Measurements from ENCODE around the gene HK1.
"Not testable (repeated sequence)": the region's sequence is repeated elsewhere in the genome, so short reads cannot be mapped to it uniquely, and the experiment has no call there.

The HK1 gene

GRCh38 chr10:69328888-69329287, 50.6 kb downstream of the HK1 start:
- not testable (repeated sequence) for DNase-seq

GRCh38 chr10:69329721-69330178, 51.5 kb downstream of the HK1 start:
- DNase-seq: no peak

- no peak for DNase-seq
Measured at GRCh38 chr10:69331161-69331560, 52.9 kb downstream of the HK1 start.

- DNase-seq: no peak
Measured at GRCh38 chr10:69332278-69333010, 54.1 kb downstream of the HK1 start.

- no peak for DNase-seq
Measured at GRCh38 chr10:69333205-69333604, 54.9 kb downstream of the HK1 start.

GRCh38 chr10:69333865-69334301, 55.6 kb downstream of the HK1 start:
- DNase-seq: not testable (repeated sequence)

GRCh38 chr10:69334302-69335062, 56.2 kb downstream of the HK1 start:
- DNase-seq: no peak

- peak; percentile 71 for DNase-seq
Measured at GRCh38 chr10:69335063-69335587, 56.8 kb downstream of the HK1 start.

- DNase-seq: no peak
Measured at GRCh38 chr10:69335613-69336012, 57.3 kb downstream of the HK1 start.

GRCh38 chr10:69336952-69337295, 58.6 kb downstream of the HK1 start:
- DNase-seq: no peak

GRCh38 chr10:69337296-69338132, 59.2 kb downstream of the HK1 start:
- DNase-seq: no peak

GRCh38 chr10:69338133-69338456, 59.8 kb downstream of the HK1 start:
- DNase-seq: no peak

- DNase-seq: no peak
Measured at GRCh38 chr10:69338547-69339450, 60.5 kb downstream of the HK1 start.

- no peak for DNase-seq
Measured at GRCh38 chr10:69340695-69341094, 62.4 kb downstream of the HK1 start.

- no peak for DNase-seq
Measured at GRCh38 chr10:69343905-69344304, 65.6 kb downstream of the HK1 start.

- no peak for DNase-seq
Measured at GRCh38 chr10:69344591-69345252, 66.4 kb downstream of the HK1 start.

GRCh38 chr10:69345402-69345801, 67.1 kb downstream of the HK1 start:
- no peak for DNase-seq

- no peak for DNase-seq
Measured at GRCh38 chr10:69345890-69346474, 67.7 kb downstream of the HK1 start.

GRCh38 chr10:69346776-69347175, 68.5 kb downstream of the HK1 start:
- DNase-seq: no peak

- DNase-seq: no peak
Measured at GRCh38 chr10:69348816-69349541, 70.7 kb downstream of the HK1 start.

GRCh38 chr10:69349542-69349888, 71.2 kb downstream of the HK1 start:
- DNase-seq: no peak

Measured in activated effector memory CD4-positive, alpha-beta T cell treated with anti-CD3 and anti-CD28 coated beads, Interleukin-2, amount 50 U/mL, for 16 hours (primary cell).